HEK293T (cell line): Measurements from ENCODE around the gene DNAJC4.

Experiments used
- CTCF ChIA-PET: fragments of 350-600 bp; formaldehyde crosslinking; extraction: SDS; loops from one replicate; lab custom pipeline; 2021; ENCODE audit warnings: antibody characterized with exemption, inconsistent platforms; lab: Yijun Ruan, JAX
- POLR2A ChIA-PET: fragments of 350-600 bp; formaldehyde crosslinking; extraction: SDS; loops from one replicate; lab custom pipeline; 2020; ENCODE audit warnings: antibody characterized with exemption, inconsistent platforms; lab: Yijun Ruan, JAX
- DNase-seq: peaks from one replicate; pipeline ENCODE4 v3.0.0; 2012; ENCODE audit warnings: mixed read lengths; ENCODE audit errors: extremely low spot score
- ARNT ChIP-seq: fragments of 450-650 bp; IDR thresholded peaks from 2 replicates; pipeline ENCODE4 v1.6.1; 2017; ENCODE audit warnings: mild to moderate bottlenecking
- BHLHE40 ChIP-seq: fragments of 450-650 bp; IDR thresholded peaks from 2 replicates; pipeline ENCODE4 v1.6.1; 2016; ENCODE audit warnings: mild to moderate bottlenecking, moderate library complexity, borderline replicate concordance
- CTBP1 ChIP-seq: fragments of 450-650 bp; IDR thresholded peaks from 2 replicates; pipeline ENCODE4 v1.6.1; 2016; ENCODE audit warnings: borderline replicate concordance
- ELF4 ChIP-seq: fragments of 450-650 bp; IDR thresholded peaks from 2 replicates; pipeline ENCODE4 v1.6.1; 2017; ENCODE audit warnings: antibody characterized with exemption
- FOXA1 ChIP-seq: fragments of 450-650 bp; IDR thresholded peaks from 2 replicates; pipeline ENCODE4 v1.6.1; 2016; ENCODE audit warnings: mild to moderate bottlenecking
- FOXK2 ChIP-seq: fragments of 450-650 bp; IDR thresholded peaks from 2 replicates; pipeline ENCODE4 v1.6.1; 2016; ENCODE audit warnings: mild to moderate bottlenecking
- FOXM1 ChIP-seq: fragments of 450-650 bp; IDR thresholded peaks from 2 replicates; pipeline ENCODE4 v1.6.1; 2017; ENCODE audit warnings: mild to moderate bottlenecking, borderline replicate concordance
- HDGF ChIP-seq: fragments of 450-650 bp; IDR thresholded peaks from 2 replicates; pipeline ENCODE4 v1.6.1; 2017; ENCODE audit warnings: antibody characterized with exemption, borderline replicate concordance
- L3MBTL2 ChIP-seq: fragments of 450-650 bp; conservative IDR thresholded peaks from 2 replicates; pipeline ENCODE4 v1.6.1; 2016; ENCODE audit warnings: mild to moderate bottlenecking
- LEF1 ChIP-seq: fragments of 450-650 bp; IDR thresholded peaks from 2 replicates; pipeline ENCODE4 v1.6.1; 2017; ENCODE audit warnings: mild to moderate bottlenecking, borderline replicate concordance
- NFRKB ChIP-seq: fragments of 450-650 bp; IDR thresholded peaks from 2 replicates; pipeline ENCODE4 v1.6.1; 2016; ENCODE audit warnings: mild to moderate bottlenecking, moderate library complexity
- SP1 ChIP-seq: fragments of 450-650 bp; IDR thresholded peaks from 2 replicates; pipeline ENCODE4 v1.6.1; 2017
- SUZ12 ChIP-seq: fragments of 450-650 bp; IDR thresholded peaks from 2 replicates; pipeline ENCODE4 v1.6.1; 2016; ENCODE audit warnings: mild to moderate bottlenecking
- TARDBP ChIP-seq: fragments of 450-650 bp; IDR thresholded peaks from 2 replicates; pipeline ENCODE4 v1.6.1; 2016
- ZNF384 ChIP-seq: fragments of 450-650 bp; IDR thresholded peaks from 2 replicates; pipeline ENCODE4 v1.6.1; 2016
- TF ChIP-seq, protein P1 (sequence below): fragments of 450-650 bp; IDR thresholded peaks from 2 replicates; pipeline ENCODE4 v1.6.1; 2016

DNAJC4 gene

DNA sequence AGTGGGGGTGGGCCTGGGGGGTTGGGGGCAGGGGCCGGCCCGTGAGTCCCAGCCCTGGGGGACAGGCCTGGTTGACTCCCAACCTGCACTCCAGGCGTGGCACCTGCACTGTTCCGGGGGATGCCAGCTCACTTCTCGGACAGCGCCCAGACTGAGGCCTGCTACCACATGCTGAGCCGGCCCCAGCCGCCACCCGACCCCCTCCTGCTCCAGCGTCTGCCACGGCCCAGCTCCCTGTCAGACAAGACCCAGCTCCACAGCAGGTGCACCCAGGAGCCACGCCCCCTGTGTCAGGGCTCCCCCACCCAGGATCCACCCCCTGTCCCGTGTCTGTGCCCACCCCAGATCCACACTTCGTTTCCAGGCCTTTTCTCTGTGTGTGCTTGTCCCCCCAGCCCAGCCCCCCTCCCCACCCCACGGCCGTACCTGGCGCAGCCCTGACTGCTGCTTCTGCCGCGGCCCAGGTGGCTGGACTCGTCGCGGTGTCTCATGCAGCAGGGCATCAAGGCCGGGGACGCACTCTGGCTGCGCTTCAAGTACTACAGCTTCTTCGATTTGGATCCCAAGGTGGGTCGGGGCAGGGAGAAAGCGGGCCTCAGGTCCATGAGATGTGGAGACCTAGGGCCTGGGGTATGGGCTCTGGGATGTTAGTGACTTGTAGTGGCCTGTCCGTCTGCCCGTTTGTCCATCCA, 19.0 kb upstream of the DNAJC4 start:
- no peak for TF ChIP-seq NFRKB
- no peak for TF ChIP-seq SUZ12
- TF ChIP-seq, protein P1, sequence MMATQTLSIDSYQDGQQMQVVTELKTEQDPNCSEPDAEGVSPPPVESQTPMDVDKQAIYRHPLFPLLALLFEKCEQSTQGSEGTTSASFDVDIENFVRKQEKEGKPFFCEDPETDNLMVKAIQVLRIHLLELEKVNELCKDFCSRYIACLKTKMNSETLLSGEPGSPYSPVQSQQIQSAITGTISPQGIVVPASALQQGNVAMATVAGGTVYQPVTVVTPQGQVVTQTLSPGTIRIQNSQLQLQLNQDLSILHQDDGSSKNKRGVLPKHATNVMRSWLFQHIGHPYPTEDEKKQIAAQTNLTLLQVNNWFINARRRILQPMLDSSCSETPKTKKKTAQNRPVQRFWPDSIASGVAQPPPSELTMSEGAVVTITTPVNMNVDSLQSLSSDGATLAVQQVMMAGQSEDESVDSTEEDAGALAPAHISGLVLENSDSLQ: no peak
- TF ChIP-seq BHLHE40: no peak
- TF ChIP-seq CTBP1: no peak
- TF ChIP-seq ELF4: no peak
- TF ChIP-seq L3MBTL2: no peak
- no peak for TF ChIP-seq TARDBP
- no peak for TF ChIP-seq FOXK2
- TF ChIP-seq FOXM1: no peak
- no peak for TF ChIP-seq FOXA1
- TF ChIP-seq LEF1: no peak
- TF ChIP-seq HDGF: no peak
- TF ChIP-seq ARNT: no peak
- no peak for TF ChIP-seq SP1
- TF ChIP-seq ZNF384: no peak
- no peak for DNase-seq
- CTCF ChIA-PET: no interaction called here
- POLR2A ChIA-PET: interaction anchor here (1.1 to 1.9 kb wide), 4 partner anchors 12 to 26 kb away, joined by 3 to 7 read pairs (median 5); partner anchors contain the start of genes NUDT22, STIP1 and TRPT1

DNA sequence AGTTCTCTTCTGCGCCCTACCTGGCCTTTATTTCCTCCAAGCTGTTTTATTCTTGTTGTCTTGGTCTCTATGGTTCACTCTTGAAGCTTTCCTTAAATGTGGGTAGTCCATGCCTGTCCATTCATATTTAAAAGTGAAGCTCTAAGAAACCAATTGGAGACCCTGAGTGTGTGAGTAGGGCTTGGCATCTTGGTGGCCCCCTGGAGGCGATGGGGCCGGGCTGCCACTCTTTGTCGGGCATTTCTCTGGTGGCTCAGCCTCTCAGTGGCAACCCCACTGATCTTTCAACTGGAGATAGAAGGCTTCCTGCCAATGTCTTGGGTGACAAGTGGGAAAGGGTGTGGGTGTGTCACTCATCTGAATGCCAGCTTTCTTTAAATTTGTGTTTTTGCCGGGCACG, 13.5 kb upstream of the DNAJC4 start:
- CTCF ChIA-PET: interaction anchor here (0.7 kb wide), 1 partner anchor 54 kb away, joined by 3 read pairs; no protein-coding TSS in a partner anchor
- TF ChIP-seq CTBP1 (no peak), ELF4 (no peak), SUZ12 (no peak), ZNF384 (no peak), BHLHE40 (no peak), NFRKB (no peak), LEF1 (no peak)
- TF ChIP-seq, protein P1: no peak
- no peak for DNase-seq
- POLR2A ChIA-PET: interaction anchor here (1.1 to 2.3 kb wide), 3 partner anchors 9 to 32 kb away, joined by 3 to 10 read pairs (median 9); partner anchors contain the start of genes NUDT22, STIP1 and TRPT1

DNA sequence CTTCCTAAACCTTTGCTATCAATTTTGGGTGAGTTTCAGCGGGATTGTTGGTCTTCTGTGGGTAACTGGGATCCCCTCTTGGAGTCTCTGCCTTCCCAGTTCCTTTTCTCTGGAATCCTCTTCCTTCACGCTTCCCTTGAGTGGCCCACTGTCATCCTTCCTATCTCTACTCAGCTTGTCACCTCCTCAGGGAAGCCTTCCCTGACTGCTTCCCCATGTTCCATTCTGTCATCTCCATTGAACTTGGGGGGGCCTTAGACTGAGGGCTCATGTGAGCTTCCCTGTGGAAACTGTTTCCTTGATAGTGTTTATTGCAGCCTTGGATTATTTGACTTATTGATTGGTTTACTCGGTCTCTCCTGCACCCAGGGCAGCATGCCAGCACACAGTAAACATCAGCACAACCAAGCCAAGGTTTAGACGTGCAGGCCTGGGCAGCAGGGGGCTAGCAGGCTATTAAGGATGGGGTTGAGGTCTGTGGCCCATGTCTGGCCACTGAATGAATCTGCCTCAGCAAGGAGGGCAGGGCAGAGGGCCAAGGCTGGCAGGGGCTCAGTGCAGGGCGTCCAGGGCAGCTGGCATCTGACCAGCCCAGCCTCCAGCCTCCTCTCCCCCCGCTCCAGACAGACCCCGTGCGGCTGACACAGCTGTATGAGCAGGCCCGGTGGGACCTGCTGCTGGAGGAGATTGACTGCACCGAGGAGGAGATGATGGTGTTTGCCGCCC, 11.6 kb upstream of the DNAJC4 start:
- CTCF ChIA-PET: interaction anchor here (1.4 kb wide), 1 partner anchor 14 kb away, joined by 3 read pairs; no protein-coding TSS in a partner anchor
- TF ChIP-seq HDGF (no peak), SP1 (no peak), L3MBTL2 (no peak), FOXA1 (no peak), BHLHE40 (no peak)
- POLR2A ChIA-PET: interaction anchor here (2.3 kb wide), 1 partner anchor 33 kb away, joined by 9 read pairs; the partner anchor contains the start of gene STIP1
- no peak for DNase-seq

DNA sequence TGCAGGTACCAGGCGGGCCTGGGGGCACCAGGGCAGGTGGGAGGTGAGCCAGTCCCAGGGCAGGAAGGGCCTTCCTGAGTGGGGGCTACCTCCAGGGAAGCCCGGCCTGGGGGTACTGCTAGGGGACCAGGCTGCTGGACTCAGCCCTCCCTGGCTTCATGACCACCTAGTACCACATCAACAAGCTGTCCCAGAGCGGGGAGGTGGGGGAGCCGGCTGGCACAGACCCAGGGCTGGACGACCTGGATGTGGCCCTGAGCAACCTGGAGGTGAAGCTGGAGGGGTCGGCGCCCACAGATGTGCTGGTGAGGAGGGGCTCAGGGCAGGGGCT, 11.0 kb upstream of the DNAJC4 start:
- TF ChIP-seq FOXK2 (no peak), TARDBP (no peak), FOXA1 (no peak), NFRKB (no peak), HDGF (no peak)
- POLR2A ChIA-PET: no interaction called here
- no peak for DNase-seq
- CTCF ChIA-PET: no interaction called here

DNA sequence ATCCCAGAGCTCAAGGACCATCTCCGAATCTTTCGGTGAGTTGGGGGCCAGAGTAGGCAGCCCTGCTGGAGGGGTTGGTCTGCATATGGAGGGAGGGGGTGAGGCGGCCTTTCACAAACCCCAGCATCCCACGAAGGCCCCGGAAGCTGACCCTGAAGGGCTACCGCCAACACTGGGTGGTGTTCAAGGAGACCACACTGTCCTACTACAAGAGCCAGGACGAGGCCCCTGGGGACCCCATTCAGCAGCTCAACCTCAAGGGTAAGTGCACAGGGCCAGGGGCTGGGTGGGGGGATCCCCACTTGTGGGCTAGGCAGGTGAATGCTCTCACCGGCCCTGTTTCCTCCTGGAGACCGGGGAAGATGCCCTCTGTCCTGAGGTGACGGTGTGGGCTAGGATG, 10.6 kb upstream of the DNAJC4 start:
- DNase-seq: no peak
- TF ChIP-seq, protein P1: no peak
- TF ChIP-seq ELF4 (no peak), ZNF384 (no peak), FOXM1 (no peak), ARNT (no peak), LEF1 (no peak), FOXK2 (no peak), FOXA1 (no peak), TARDBP (no peak), HDGF (no peak)
- ChIA-PET POLR2A (no interaction called here), CTCF (no interaction called here)

DNA sequence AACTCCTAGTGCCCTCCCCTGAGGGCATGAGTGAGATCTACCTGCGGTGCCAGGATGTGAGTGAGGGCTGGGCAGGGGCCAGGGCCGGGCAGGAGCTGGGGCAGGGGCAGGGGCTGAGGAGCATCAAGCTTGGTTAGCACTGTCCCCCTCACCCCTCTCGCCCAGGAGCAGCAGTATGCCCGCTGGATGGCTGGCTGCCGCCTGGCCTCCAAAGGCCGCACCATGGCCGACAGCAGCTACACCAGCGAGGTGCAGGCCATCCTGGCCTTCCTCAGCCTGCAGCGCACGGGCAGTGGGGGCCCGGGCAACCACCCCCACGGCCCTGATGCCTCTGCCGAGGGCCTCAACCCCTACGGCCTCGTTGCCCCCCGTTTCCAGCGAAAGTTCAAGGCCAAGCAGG, 10.1 kb upstream of the DNAJC4 start:
- DNase-seq: no peak
- ChIA-PET POLR2A (no interaction called here), CTCF (no interaction called here)
- TF ChIP-seq FOXM1 (no peak), ZNF384 (no peak), NFRKB (no peak), SP1 (no peak), CTBP1 (no peak), LEF1 (no peak), ARNT (no peak), SUZ12 (no peak), FOXK2 (no peak)
- TF ChIP-seq, protein P1: no peak
